Measurements from ENCODE around the gene PRORP. TPM values are rescaled to one million over a fixed set of nuclear protein-coding genes. Genes with fewer than 3 reads are reported as not detected.
"Not testable (repeated sequence)": the region's sequence is repeated elsewhere in the genome, so short reads cannot be mapped to it uniquely, and the experiment has no call there.

Gene PRORP
- total RNA-seq, 1 donor from 2014 or later: 17.7 TPM

- intact Hi-C loops (cut with DNase I): no loop called here
- DNase-seq: no peak
- ATAC-seq (ENCODE audit: poor library complexity): no peak
These were observed 11.4 kb downstream of the PRORP start for GRCh38 chr14:35133542-35134328.

- peak; percentile 39 for ATAC-seq (ENCODE audit: poor library complexity)
- no peak for DNase-seq
- intact Hi-C loops (cut with DNase I): no loop called here
These were observed 12.2 kb downstream of the PRORP start for GRCh38 chr14:35134329-35135123.

GRCh38 chr14:35138585-35138984 is 16.2 kb downstream of the PRORP start:
- intact Hi-C loops (cut with DNase I): no loop called here
- DNase-seq (no peak), ATAC-seq (ENCODE audit: poor library complexity) (no peak)

GRCh38 chr14:35140718-35141581 is 18.6 kb downstream of the PRORP start:
- intact Hi-C loops (cut with DNase I): loop anchor here (5.0 kb wide), 1 partner anchor 271 kb away; no protein-coding TSS in a partner anchor
- ATAC-seq (ENCODE audit: poor library complexity) (no peak), DNase-seq (no peak)

- DNase-seq: no peak
- intact Hi-C loops (cut with DNase I): loop anchor here (5.0 kb wide), 1 partner anchor 268 kb away; no protein-coding TSS in a partner anchor
- ATAC-seq (ENCODE audit: poor library complexity): no peak
These were observed 21.7 kb downstream of the PRORP start for GRCh38 chr14:35144029-35144428.

GRCh38 chr14:35146711-35147149 is 24.4 kb downstream of the PRORP start:
- intact Hi-C loops (cut with DNase I): no loop called here
- DNase-seq (no peak), ATAC-seq (ENCODE audit: poor library complexity) (no peak)

- DNase-seq (no peak), ATAC-seq (ENCODE audit: poor library complexity) (no peak)
- intact Hi-C loops (cut with DNase I): no loop called here
These were observed 24.8 kb downstream of the PRORP start for GRCh38 chr14:35147186-35147585.

GRCh38 chr14:35147711-35148110 is 25.4 kb downstream of the PRORP start:
- intact Hi-C loops (cut with DNase I): no loop called here
- no peak for ATAC-seq (ENCODE audit: poor library complexity)
- DNase-seq: no peak

GRCh38 chr14:35149239-35149638 is 26.9 kb downstream of the PRORP start:
- DNase-seq: no peak
- no peak for ATAC-seq (ENCODE audit: poor library complexity)
- intact Hi-C loops (cut with DNase I): no loop called here

GRCh38 chr14:35152531-35152930 is 30.2 kb downstream of the PRORP start:
- not testable (repeated sequence) for ATAC-seq (ENCODE audit: poor library complexity); DNase-seq
- intact Hi-C loops (cut with DNase I): loop anchor here (10.0 kb wide), 1 partner anchor 62 kb away; no protein-coding TSS in a partner anchor

- ATAC-seq (ENCODE audit: poor library complexity): no peak
- intact Hi-C loops (cut with DNase I): loop anchor here (10.0 kb wide), 1 partner anchor 61 kb away; no protein-coding TSS in a partner anchor
These were observed 31.7 kb downstream of the PRORP start for GRCh38 chr14:35154016-35154415.

GRCh38 chr14:35155962-35156361 is 33.6 kb downstream of the PRORP start:
- DNase-seq: no peak
- intact Hi-C loops (cut with DNase I): loop anchor here (10.0 kb wide), 1 partner anchor 59 kb away; no protein-coding TSS in a partner anchor
- no peak for ATAC-seq (ENCODE audit: poor library complexity)

More at GRCh38 chr14:35154016-35154415, 31.7 kb downstream of the PRORP start:
- DNase-seq: no peak

- DNase-seq (no peak), ATAC-seq (ENCODE audit: poor library complexity) (no peak)
- intact Hi-C loops (cut with DNase I): loop anchor here (10.0 kb wide), 1 partner anchor 56 kb away; no protein-coding TSS in a partner anchor
These were observed 36.1 kb downstream of the PRORP start for GRCh38 chr14:35158491-35158890.

- intact Hi-C loops (cut with DNase I): loop anchor here (10.0 kb wide), 1 partner anchor 56 kb away; no protein-coding TSS in a partner anchor
- ATAC-seq (ENCODE audit: poor library complexity) (no peak), DNase-seq (no peak)
These were observed 36.8 kb downstream of the PRORP start for GRCh38 chr14:35158951-35159653.

GRCh38 chr14:35159742-35160409 is 37.5 kb downstream of the PRORP start:
- no peak for DNase-seq
- no peak for ATAC-seq (ENCODE audit: poor library complexity)
- intact Hi-C loops (cut with DNase I): loop anchor here (10.0 kb wide), 1 partner anchor 55 kb away; no protein-coding TSS in a partner anchor

- intact Hi-C loops (cut with DNase I): no loop called here
- DNase-seq (no peak), ATAC-seq (ENCODE audit: poor library complexity) (no peak)
These were observed 38.9 kb downstream of the PRORP start for GRCh38 chr14:35161231-35161630.

- intact Hi-C loops (cut with DNase I): no loop called here
- DNase-seq: no peak
These were observed 41.0 kb downstream of the PRORP start for GRCh38 chr14:35163384-35163783.

More at GRCh38 chr14:35163384-35163783, 41.0 kb downstream of the PRORP start:
- no peak for ATAC-seq (ENCODE audit: poor library complexity)
